HEK293 (cell line): Measurements from ENCODE around the gene SAMD4A.

ENCODE experiments used
- CTCF ChIA-PET: fragments of 350-600 bp; formaldehyde crosslinking; extraction: SDS; loops from one replicate; lab custom pipeline; 2021; ENCODE audit warnings: antibody characterized with exemption; lab: Yijun Ruan, JAX
- POLR2A ChIA-PET: fragments of 300-600 bp; formaldehyde crosslinking; extraction: SDS; loops from one replicate; lab custom pipeline; 2020; ENCODE audit warnings: antibody characterized with exemption, inconsistent platforms; lab: Yijun Ruan, JAX
- H3K27ac ChIP-seq: fragments of 200-500 bp; sonication (Bioruptor generic); 2 replicates; pipeline ENCODE4 v1.5.1; 2014; ENCODE audit warnings: low read depth, low read length, control low read depth, inconsistent platforms; ENCODE audit errors: extremely low read depth
- H3K36me3 ChIP-seq, 2 experiments: fragments of 200-500 bp in 1 of 2; sonication (Bioruptor generic) in 1 of 2; 1 replicate in 1 of 2; 2 replicates in 1 of 2; pipeline ENCODE4 v1.5.1; 2014 to 2017; ENCODE audit warnings: inconsistent platforms in 2 of 2, low read length in 2 of 2; ENCODE audit not compliant: control insufficient read depth in 2 of 2, insufficient read depth in 1 of 2
- H3K4me1 ChIP-seq: fragments of 200-500 bp; sonication (Bioruptor generic); 2 replicates; pipeline ENCODE4 v1.5.1; 2014; ENCODE audit warnings: mild to moderate bottlenecking, low read length, inconsistent platforms; ENCODE audit not compliant: control insufficient read depth, insufficient read depth
- H3K4me3 ChIP-seq: 2 replicates; pipeline ENCODE4 v1.5.1; 2011; ENCODE audit warnings: low read depth, mild to moderate bottlenecking, control low read depth, low read length, moderate library complexity
- H3K9me3 ChIP-seq: fragments of 200-500 bp; sonication (Bioruptor generic); 2 replicates; pipeline ENCODE4 v1.5.1; 2014; ENCODE audit warnings: low read depth, low read length, inconsistent platforms; ENCODE audit not compliant: control insufficient read depth, insufficient read depth
- GFI1B ChIP-seq: fragments of 450-650 bp; formaldehyde crosslinking; IDR thresholded peaks from 2 replicates; pipeline ENCODE4 v1.5.1; 2016; ENCODE audit warnings: missing biosample characterization, missing genetic modification characterization
- SCRT1 ChIP-seq: fragments of 450-650 bp; formaldehyde crosslinking; IDR thresholded peaks from 2 replicates; pipeline ENCODE4 v1.5.1; 2016; ENCODE audit warnings: missing biosample characterization, missing genetic modification characterization, borderline replicate concordance
- ZBTB20 ChIP-seq: fragments of 450-650 bp; formaldehyde crosslinking; IDR thresholded peaks from 2 replicates; pipeline ENCODE4 v1.5.1; 2016; ENCODE audit warnings: missing biosample characterization, missing genetic modification characterization
- ZNF132 ChIP-seq: fragments of 450-650 bp; formaldehyde crosslinking; IDR thresholded peaks from 2 replicates; pipeline ENCODE4 v1.5.1; 2017; ENCODE audit warnings: missing biosample characterization, missing genetic modification characterization, borderline replicate concordance
- ZNF146 ChIP-seq: fragments of 450-650 bp; formaldehyde crosslinking; IDR thresholded peaks from 2 replicates; pipeline ENCODE4 v1.5.1; 2016; ENCODE audit warnings: missing biosample characterization, missing genetic modification characterization
- ZNF211 ChIP-seq: fragments of 450-650 bp; formaldehyde crosslinking; IDR thresholded peaks from 2 replicates; pipeline ENCODE4 v1.5.1; 2016; ENCODE audit warnings: low read depth, missing biosample characterization, missing genetic modification characterization
- ZNF248 ChIP-seq: fragments of 450-650 bp; formaldehyde crosslinking; IDR thresholded peaks from 2 replicates; pipeline ENCODE4 v1.5.1; 2017; ENCODE audit warnings: missing biosample characterization, missing genetic modification characterization
- ZNF292 ChIP-seq: fragments of 450-650 bp; formaldehyde crosslinking; IDR thresholded peaks from 2 replicates; pipeline ENCODE4 v1.5.1; 2016; ENCODE audit warnings: low read depth, missing biosample characterization, missing genetic modification characterization, borderline replicate concordance
- ZNF350 ChIP-seq: fragments of 450-650 bp; formaldehyde crosslinking; IDR thresholded peaks from 2 replicates; pipeline ENCODE4 v1.5.0; 2017; ENCODE audit warnings: missing biosample characterization, mild to moderate bottlenecking, missing genetic modification characterization
- ZNF354C ChIP-seq: fragments of 450-650 bp; formaldehyde crosslinking; IDR thresholded peaks from 2 replicates; pipeline ENCODE4 v1.5.1; 2016; ENCODE audit warnings: missing biosample characterization, missing genetic modification characterization, low read depth, borderline replicate concordance
- ZNF423 ChIP-seq: fragments of 450-650 bp; formaldehyde crosslinking; IDR thresholded peaks from 2 replicates; pipeline ENCODE4 v1.5.1; 2016; ENCODE audit warnings: missing biosample characterization, missing genetic modification characterization
- ZNF629 ChIP-seq: fragments of 450-650 bp; formaldehyde crosslinking; IDR thresholded peaks from 2 replicates; pipeline ENCODE4 v1.5.1; 2017; ENCODE audit warnings: missing biosample characterization, missing genetic modification characterization
- ZNF664 ChIP-seq: fragments of 450-650 bp; formaldehyde crosslinking; IDR thresholded peaks from 2 replicates; pipeline ENCODE4 v1.5.1; 2016; ENCODE audit warnings: missing biosample characterization, missing genetic modification characterization
- ZNF837 ChIP-seq: fragments of 450-650 bp; formaldehyde crosslinking; IDR thresholded peaks from 2 replicates; pipeline ENCODE4 v1.5.1; 2016; ENCODE audit warnings: missing biosample characterization, missing genetic modification characterization
- TF ChIP-seq, protein P1 (sequence below): fragments of 450-650 bp; formaldehyde crosslinking; IDR thresholded peaks from 2 replicates; pipeline ENCODE4 v1.5.1; 2017; ENCODE audit warnings: missing biosample characterization, missing genetic modification characterization

The SAMD4A gene

DNA sequence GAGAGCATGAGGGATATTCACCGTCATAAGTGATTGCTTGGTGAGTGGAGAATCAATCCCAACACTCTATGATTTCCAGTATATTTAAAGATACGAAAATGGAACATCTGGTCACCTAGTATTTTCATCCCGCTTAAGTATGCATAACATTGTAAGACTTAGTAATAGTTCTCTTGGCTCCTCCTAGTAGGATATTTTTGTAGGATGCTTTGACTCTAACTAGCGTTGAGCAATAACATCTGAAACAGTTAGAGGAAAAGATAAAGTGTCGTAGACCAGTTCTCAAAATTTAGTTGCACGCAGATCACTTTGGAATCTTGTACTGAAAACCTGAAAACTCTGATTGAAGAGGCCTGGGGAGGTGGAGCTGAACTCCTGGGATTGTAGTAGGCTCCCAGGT lies 7.6 kb downstream of the SAMD4A start:
- Histone ChIP-seq H3K27ac (no peak overlapping the region), H3K4me3 (no peak overlapping the region), H3K36me3 (peaks cover 0 to 7% of the 10 kb centered on the region in 2 experiments; a peak in 1 of 3 replicates), H3K4me1 (no peaks in the 10 kb centered on the region), H3K9me3 (no peaks in the 10 kb centered on the region)
- ChIA-PET CTCF (interaction anchor here (0.8 to 3.7 kb wide), 4 partner anchors 116 to 200 kb away, joined by 3 to 20 read pairs (median 4); no protein-coding TSS in a partner anchor), POLR2A (no interaction called here)
- TF ChIP-seq ZNF248 (tag by site-specific recombination) (no peak), ZNF837 (tag by site-specific recombination) (no peak)
- TF ChIP-seq, all 188 proteins: peak for 0

DNA sequence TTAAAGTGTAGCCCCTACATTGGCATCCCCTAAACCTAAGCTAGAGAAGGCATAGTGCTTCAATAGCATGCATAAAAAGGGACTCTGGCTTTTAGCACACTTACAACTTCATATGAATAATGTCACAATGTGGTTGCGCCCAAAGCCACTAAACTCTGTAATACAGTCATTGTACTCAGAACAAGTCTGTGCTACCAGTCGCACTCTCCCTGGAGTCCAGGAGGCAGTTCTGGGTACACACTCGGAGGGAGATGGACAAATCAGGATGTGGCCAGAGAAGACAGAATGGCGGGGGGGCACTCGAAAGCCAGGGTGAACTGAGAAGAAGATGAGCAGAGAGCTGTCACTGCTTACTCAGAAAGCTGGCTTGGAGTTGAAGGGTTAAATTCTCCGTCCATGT lies 10.6 kb downstream of the SAMD4A start:
- no peak overlapping the region for H3K27ac ChIP-seq
- ChIA-PET CTCF (no interaction called here), POLR2A (interaction anchor here (1.0 to 1.1 kb wide), 2 partner anchors 11 to 23 kb away, joined by 3 to 5 read pairs; partner anchors contain the start of gene SAMD4A)
- no peak overlapping the region for H3K4me3 ChIP-seq
- no peak for TF ChIP-seq ZNF146
- no peak for TF ChIP-seq GFI1B
- H3K36me3 ChIP-seq: no peaks in the 10 kb centered on the region
- no peaks in the 10 kb centered on the region for H3K9me3 ChIP-seq
- no peaks in the 10 kb centered on the region for H3K4me1 ChIP-seq

DNA sequence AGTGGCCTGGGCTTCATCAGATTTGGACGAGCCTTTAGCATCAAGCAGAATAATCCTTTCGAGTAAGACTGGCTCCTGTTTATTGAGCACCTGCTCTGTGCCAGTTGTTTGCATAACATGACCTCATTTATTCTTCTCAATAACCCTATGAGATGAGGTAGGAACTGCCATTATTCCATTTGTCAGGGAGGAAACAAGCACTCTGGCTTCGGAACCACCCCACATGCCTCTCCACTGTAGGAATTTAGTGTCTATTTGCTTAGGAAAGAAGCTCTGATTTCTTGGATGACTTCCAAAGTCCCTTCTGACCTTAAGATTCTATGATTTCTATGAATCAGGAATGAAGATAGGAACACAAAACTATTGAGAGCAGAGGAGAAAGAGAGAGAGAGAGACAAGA lies 11.0 kb downstream of the SAMD4A start:
- no peak overlapping the region for H3K27ac ChIP-seq
- TF ChIP-seq ZNF664 (tag by site-specific recombination): 0 out of 2 replicates have a peak, but pooled peaks have one; percentile 45
- TF ChIP-seq ZNF354C (tag by site-specific recombination): no peak
- no peaks in the 10 kb centered on the region; a peak in 1 of 3 replicates for H3K36me3 ChIP-seq
- no peak overlapping the region for H3K4me3 ChIP-seq
- ChIA-PET CTCF (interaction anchor here (0.6 kb wide), 1 partner anchor 113 kb away, joined by 4 read pairs; no protein-coding TSS in a partner anchor), POLR2A (interaction anchor here (1.0 kb wide), 1 partner anchor 11 kb away, joined by 5 read pairs; the partner anchor contains the start of gene SAMD4A)
- H3K4me1 ChIP-seq: no peaks in the 10 kb centered on the region
- H3K9me3 ChIP-seq: no peaks in the 10 kb centered on the region

DNA sequence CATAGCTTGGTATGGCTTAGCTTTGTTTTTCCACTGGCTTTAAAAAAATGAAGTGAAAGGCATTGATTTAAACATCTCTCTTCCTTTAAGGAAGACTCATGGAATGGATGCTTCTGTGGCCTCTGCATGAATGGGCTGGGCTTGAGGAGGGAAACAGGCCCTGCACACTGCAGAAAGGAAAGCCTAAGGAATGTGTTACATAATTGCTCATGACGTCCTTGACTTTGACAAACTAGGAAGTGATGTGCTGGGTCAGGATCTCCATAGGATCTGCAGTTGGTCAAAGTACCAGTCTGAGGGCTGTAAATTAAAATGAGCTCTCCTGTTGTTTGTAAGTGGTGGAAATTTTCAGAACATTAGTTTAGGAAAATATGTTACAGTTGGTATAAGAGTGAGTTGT lies 12.7 kb downstream of the SAMD4A start:
- Histone ChIP-seq H3K27ac (no peak overlapping the region), H3K4me1 (no peaks in the 10 kb centered on the region), H3K9me3 (no peaks in the 10 kb centered on the region), H3K4me3 (no peak overlapping the region), H3K36me3 (no peaks in the 10 kb centered on the region; a peak in 1 of 3 replicates)
- POLR2A ChIA-PET: no interaction called here
- CTCF ChIA-PET: interaction anchor here (0.6 to 2.7 kb wide), 3 partner anchors 15 to 111 kb away, joined by 3 to 11 read pairs (median 4); no protein-coding TSS in a partner anchor
- TF ChIP-seq ZNF132 (no peak), ZBTB20 (tag by site-specific recombination) (no peak), ZNF350 (tag by site-specific recombination) (no peak), ZNF629 (no peak), SCRT1 (tag by site-specific recombination) (no peak), ZNF292 (no peak), ZNF423 (tag by site-specific recombination) (no peak), ZNF211 (tag by site-specific recombination) (no peak)
- TF ChIP-seq, protein P1, sequence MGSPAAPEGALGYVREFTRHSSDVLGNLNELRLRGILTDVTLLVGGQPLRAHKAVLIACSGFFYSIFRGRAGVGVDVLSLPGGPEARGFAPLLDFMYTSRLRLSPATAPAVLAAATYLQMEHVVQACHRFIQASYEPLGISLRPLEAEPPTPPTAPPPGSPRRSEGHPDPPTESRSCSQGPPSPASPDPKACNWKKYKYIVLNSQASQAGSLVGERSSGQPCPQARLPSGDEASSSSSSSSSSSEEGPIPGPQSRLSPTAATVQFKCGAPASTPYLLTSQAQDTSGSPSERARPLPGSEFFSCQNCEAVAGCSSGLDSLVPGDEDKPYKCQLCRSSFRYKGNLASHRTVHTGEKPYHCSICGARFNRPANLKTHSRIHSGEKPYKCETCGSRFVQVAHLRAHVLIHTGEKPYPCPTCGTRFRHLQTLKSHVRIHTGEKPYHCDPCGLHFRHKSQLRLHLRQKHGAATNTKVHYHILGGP (tag by site-specific recombination): no peak
